Stimulated activated CD4-positive, alpha-beta T cell treated with anti-CD3 and anti-CD28 coated beads, TNF-alpha, amount 100 ng/mL, for 24 hours (primary cell): ENCODE measurements around the gene SLC2A2.

Source experiments
- DNase-seq, 3 experiments: peaks; one replicate each; pipeline ENCODE4 v3.0.0-alpha.2; 2020; ENCODE audit warnings: low read depth in 3 of 3

The SLC2A2 gene

DNA sequence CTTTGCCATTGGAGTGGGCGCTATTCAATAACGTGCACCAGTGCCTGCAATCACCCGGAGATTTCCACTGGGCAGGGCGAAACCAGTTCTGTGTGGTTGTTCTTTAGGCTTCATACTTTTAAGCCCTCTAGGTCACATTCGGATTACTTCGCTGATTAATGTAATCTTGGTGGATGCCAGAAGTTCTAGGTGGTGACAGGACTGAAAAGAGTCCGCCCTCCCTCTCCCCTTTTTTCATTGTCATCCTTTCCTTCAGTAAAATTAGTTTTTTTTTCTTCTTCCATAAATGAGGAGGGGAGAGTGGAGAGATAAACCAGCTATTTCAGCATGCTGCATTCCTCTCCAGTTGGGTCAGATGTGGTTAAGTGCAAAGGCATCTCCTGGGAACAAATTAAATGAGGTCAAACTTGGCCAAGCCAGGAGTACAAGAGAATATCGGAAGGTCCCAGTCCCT, 2.3 kb upstream of the SLC2A2 start:
- DNase-seq: no peak

- DNase-seq: peak in 2 of 3 experiments; percentile 15 to 63
Measured at GRCh38 chr3:171028025-171028778, 1.7 kb upstream of the SLC2A2 start.

DNA sequence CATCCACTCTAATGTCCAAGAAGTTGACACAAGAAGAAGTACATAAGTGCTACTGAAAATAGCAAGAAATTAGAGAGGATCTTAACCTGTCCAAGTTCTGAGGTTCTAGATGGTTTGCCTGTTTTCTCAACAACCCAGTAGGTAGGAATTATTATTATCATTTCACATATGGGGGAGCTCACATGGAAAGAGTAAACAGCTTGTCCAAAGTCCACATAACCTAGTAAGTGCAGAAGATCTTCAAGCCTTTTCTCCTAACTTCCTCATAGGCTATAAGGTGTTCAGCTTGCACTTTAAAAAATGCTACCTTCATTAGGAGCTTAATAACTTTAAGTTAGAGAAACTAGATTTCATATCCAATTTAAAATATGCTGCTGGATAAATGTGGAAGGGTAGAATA, 3.0 kb downstream of the SLC2A2 start:
- DNase-seq: no peak

DNA sequence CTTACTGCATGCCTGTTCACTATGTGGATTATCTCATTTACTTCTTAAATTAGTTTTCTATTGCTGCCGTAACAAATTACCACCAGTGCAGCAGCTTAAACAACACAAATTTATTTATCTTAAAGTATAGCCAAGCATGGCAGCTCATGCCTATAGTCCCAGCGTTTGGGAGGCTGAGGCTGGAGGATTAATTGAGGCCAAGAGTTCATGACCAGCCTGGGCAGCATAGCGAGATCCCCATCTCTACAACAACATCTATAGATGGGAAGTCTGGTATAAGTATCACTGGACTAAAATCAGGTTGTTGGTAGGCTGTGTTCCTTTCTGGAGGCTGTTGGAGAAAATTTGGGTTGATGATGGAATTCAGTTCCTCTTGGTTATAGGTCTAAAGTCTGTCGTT, 5.1 kb downstream of the SLC2A2 start:
- no peak for DNase-seq

DNA sequence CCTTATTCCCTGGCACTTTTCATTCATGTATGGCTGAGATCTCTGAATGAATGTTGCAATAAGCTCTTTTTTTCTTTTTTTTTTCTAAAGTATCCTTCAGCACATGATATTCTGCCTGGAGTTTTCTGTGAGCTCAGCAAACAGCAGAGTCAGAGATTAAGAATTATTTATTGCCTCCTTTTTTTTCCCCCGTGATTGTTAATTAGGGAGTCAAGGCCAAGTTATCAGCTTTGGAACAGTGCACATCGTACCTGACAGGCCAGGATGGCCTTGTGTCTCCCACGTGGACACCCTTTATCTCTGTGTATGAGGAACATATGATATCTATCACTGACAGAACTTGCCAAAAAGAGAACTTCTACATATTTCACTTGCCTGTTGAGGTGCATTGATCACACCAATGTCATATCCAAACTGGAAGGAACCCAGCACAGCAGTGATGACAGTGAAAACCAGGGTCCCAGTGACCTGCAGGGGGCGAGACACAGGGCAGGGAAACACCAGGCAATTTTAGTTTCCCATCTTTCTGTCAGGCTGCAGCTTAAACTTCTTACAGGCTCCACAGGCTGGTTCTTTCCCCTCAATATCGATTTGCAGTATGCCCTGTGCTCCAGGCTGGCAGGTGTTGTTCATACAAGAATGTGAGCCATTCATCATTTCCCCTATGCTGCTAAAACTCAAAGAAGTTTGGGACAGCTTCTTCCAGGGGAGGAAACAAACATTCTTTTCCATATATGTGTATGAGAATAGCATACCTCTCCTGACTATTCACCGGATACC, 8.2 kb downstream of the SLC2A2 start:
- DNase-seq: no peak

DNA sequence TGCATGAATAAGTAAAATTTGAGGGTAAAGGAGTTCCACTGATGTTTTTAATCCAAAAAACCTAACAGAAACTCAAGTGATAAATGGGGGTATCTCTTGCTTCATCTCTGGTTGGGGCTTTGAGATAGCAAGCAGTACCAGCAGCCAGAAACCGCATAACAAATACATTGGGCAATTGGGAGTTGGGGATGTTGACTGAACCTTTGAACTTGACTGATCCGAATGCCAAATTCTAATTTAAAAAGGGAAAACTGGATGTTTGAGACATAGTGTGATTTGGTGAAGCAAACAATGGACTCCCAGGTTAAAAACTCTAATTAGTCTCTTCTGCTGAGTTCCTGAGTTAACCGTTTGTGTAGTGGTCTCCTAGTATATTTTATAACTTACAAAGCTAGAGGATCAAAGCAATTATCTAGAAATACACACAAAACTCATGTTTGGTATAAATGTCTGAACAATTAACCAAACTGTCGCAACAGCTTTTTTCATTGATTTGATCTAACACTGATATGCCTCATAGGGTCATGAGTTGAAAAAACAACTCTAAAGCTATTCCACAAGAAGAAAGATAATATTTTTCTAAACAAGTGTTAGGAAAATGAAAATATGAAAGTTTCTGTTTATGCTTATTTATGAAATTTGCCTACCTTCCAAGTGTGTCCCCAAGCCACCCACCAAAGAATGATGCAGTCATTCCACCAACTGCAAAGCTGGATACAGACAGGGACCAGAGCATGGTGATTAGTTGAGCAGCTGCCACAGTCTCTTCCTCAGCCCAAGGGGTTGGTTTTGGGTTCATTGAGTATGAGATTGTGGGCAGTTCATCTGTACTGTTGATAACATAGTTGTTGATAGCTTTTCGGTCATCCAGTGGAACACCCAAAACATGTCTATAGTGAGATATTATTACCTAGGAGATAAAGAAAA, 12.4 kb downstream of the SLC2A2 start:
- DNase-seq: no peak

DNA sequence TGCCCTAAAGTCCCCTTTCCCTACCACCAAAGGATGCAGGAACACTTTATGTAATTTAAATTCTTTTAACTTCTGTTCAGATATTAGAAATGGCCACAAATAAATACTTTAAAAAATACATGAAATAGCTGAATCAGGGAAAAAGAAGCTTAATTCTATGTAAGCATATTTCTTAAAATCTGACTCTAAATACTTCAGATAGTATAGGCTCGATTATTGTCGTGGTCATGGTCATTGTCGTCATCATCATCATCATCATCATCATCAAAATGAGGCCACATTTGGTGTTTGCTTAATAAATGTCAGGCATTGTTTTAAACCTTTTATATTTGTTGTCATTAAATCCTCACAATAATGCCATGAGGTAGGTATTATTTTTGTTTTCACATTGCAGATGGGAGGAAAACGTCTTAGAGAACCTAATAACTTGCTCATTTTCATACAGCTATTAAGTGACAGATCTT, 14.6 kb downstream of the SLC2A2 start:
- DNase-seq: no peak

DNA sequence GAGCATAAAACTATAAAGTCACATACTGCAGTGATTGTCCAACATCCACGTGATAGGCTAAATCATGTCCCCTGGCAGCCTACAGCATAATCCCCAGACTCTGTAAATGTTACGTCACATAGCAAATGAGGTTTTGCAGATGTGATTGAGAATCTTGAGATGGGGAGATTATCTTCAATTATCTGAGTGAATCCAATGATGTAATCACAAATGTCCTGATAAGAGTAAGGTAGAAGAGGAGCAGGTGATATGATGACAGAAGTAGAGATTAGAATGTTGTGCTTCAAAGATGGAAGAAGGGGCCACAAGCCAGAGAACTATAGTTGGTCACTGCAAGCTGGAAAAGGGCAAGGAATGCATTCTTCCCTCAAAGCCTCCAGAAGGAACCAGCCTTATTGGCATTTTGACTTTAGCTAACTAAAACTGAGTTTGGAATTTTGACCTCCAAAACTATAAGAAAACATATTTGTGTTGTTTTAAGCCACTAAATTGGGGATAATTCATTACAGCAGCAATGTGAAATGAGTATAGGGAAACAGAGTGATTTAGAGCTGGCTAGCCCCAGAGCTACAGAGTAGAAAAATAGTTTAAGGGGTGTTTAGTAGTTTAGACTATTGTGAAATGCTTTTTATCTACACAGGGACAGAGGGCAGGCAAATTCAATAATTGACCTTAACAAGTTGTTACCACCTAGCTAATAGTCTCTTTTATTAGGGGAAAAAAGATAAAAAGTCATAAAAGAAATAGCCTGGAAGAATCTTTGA, 15.2 kb downstream of the SLC2A2 start:
- no peak for DNase-seq

DNA sequence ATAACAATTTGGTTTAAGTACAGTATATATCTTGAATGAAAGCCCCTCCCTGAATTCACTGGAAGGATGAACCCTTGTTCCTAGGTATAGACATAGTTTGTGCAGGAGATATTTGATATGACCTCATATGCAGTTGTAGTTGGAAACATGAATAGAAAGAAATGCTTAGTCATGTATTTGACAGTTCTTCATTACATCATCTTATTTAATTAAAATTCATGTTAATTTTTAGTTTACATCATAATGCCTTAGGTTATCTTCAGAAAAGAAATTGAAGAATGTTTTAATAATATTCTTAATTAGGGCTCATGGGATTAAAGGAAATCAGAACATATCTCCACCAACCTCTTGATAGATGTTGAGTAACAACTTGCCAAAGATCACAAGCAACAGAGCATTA, 19.2 kb downstream of the SLC2A2 start:
- no peak for DNase-seq

GRCh38 chr3:171005648-171006047, 20.9 kb downstream of the SLC2A2 start:
- no peak for DNase-seq

- DNase-seq: no peak
Measured at GRCh38 chr3:171001957-171002694, 24.4 kb downstream of the SLC2A2 start.

- DNase-seq: no peak
Measured at GRCh38 chr3:171001250-171001893, 25.1 kb downstream of the SLC2A2 start.

DNA sequence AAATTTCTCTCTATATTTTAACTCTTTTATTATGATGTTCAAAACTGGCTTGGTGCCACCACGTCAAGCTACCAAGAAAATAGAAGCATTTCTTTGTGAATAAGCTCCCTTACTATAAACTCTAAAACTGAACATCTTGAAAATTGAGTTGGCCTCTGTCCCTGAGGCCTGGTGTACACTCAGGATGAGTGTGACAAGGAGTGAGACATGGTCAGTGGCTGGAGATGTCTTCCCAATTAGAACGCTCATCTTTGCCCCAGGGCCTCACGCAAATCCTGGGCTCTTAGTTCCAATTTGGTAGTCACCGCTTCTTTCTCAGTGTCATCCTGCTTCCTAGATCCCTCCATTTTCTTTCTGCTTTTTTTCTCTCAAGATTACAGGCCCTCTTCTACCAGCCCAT, 26.2 kb downstream of the SLC2A2 start:
- no peak for DNase-seq

DNA sequence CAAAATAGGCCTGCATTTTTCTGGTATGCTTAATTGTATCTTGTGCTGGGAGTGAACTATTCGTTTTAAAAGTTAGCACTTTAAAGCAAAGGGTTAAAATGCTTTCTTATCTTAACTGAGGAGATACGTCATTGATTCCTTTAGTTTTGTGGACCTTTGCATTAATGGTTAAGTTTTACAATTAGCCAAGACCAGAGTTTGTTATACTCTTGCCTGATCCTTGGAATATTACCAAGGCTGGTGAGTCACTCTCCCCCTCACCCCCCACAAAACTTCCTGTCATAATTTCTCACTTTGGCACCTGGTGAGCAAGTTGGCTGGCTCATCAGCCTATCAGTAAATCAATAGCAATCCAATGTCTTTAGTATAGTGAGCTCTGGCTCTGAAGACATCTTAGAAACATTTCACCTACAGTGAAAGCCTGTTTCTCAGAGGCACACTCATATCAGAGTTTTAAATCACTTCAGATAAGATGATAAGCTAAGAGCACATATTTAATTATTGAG, 26.7 kb downstream of the SLC2A2 start:
- no peak for DNase-seq

GRCh38 chr3:170997961-170998913, 28.3 kb downstream of the SLC2A2 start:
- no peak for DNase-seq

GRCh38 chr3:170992854-170993253, 33.7 kb downstream of the SLC2A2 start:
- DNase-seq: no peak

DNA sequence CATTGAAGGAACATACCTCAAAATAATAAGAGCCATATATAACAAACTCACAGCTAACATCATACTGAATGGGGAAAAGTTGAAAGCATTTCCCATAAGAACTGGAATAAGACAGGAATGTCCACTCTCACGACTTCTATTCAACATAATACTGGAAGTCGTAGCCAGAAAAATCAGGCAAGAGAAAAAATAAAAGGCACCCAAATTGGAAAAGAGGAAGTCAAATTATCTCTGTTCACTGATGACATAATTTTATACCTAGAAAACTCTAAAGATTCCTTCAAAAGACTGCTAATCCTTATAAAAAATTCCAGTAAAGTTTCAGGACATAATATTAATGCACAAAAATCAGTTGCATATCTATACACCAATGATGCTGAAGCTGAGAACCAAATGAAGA, 34.9 kb downstream of the SLC2A2 start:
- no peak for DNase-seq

GRCh38 chr3:170989100-170989648, 37.3 kb downstream of the SLC2A2 start:
- DNase-seq: no peak
